Activated CD8-positive, alpha-beta memory T cell treated with anti-CD3 and anti-CD28 coated beads, Interleukin-2, amount 50 U/mL, for 1 hour (primary cell): Measurements from ENCODE around the gene CLEC1A.

Source experiments
- DNase-seq: peaks from one replicate; pipeline ENCODE4 v3.0.0-alpha.2; 2020; ENCODE audit errors: extremely low read depth

Gene CLEC1A

GRCh38 chr12:10101042-10101579 is 2.3 kb upstream of the CLEC1A start:
- no peak for DNase-seq

GRCh38 chr12:10097521-10097920 is 1.3 kb downstream of the CLEC1A start:
- DNase-seq = no peak

GRCh38 chr12:10095971-10096370 is 2.8 kb downstream of the CLEC1A start:
- DNase-seq = no peak

- DNase-seq = no peak
Measured at GRCh38 chr12:10094646-10095395, 4.0 kb downstream of the CLEC1A start.

- DNase-seq = no peak
Measured at GRCh38 chr12:10088955-10089900, 9.6 kb downstream of the CLEC1A start.

- no peak for DNase-seq
Measured at GRCh38 chr12:10088031-10088430, 10.8 kb downstream of the CLEC1A start.

GRCh38 chr12:10086387-10086786 is 12.4 kb downstream of the CLEC1A start:
- DNase-seq = no peak

GRCh38 chr12:10084733-10085132 is 14.1 kb downstream of the CLEC1A start:
- DNase-seq = no peak

GRCh38 chr12:10082117-10082874 is 16.5 kb downstream of the CLEC1A start:
- DNase-seq = no peak

GRCh38 chr12:10075451-10075850 is 23.3 kb downstream of the CLEC1A start:
- DNase-seq = no peak

- DNase-seq = no peak
Measured at GRCh38 chr12:10073261-10073660, 25.5 kb downstream of the CLEC1A start.

GRCh38 chr12:10072131-10072530 is 26.7 kb downstream of the CLEC1A start:
- no peak for DNase-seq

- no peak for DNase-seq
Measured at GRCh38 chr12:10070380-10070779, 28.4 kb downstream of the CLEC1A start.

- DNase-seq = no peak
Measured at GRCh38 chr12:10069976-10070375, 28.8 kb downstream of the CLEC1A start.

- DNase-seq = no peak
Measured at GRCh38 chr12:10069099-10069498, 29.7 kb downstream of the CLEC1A start.

- no peak for DNase-seq
Measured at GRCh38 chr12:10068644-10069043, 30.1 kb downstream of the CLEC1A start.

- DNase-seq = no peak
Measured at GRCh38 chr12:10067942-10068341, 30.8 kb downstream of the CLEC1A start.

GRCh38 chr12:10067264-10067663 is 31.5 kb downstream of the CLEC1A start:
- DNase-seq = no peak

- DNase-seq = no peak
Measured at GRCh38 chr12:10065241-10065640, 33.5 kb downstream of the CLEC1A start.

GRCh38 chr12:10058387-10058786 is 40.4 kb downstream of the CLEC1A start:
- DNase-seq = no peak

- DNase-seq = no peak
Measured at GRCh38 chr12:10052193-10052913, 46.4 kb downstream of the CLEC1A start.
